D721Med (cell line): ENCODE measurements around the gene WDSUB1.

Experiments
- DNase-seq: peaks from one replicate; pipeline ENCODE4 v3.0.0; 2011; ENCODE audit warnings: low spot score; ENCODE audit not compliant: insufficient read length
- FAIRE-seq: peaks from 2 replicates; lab custom pipeline; 2011; peaks lifted over from hg19 to GRCh38; lab: Jason Lieb, UNC
- TF ChIP-seq, protein P1 (sequence below): IDR thresholded peaks from 2 replicates; pipeline ENCODE4 v1.5.1; 2012; ENCODE audit warnings: mild to moderate bottlenecking, control low read depth; ENCODE audit not compliant: insufficient read depth; ENCODE audit errors: missing control alignments

Gene WDSUB1

DNA sequence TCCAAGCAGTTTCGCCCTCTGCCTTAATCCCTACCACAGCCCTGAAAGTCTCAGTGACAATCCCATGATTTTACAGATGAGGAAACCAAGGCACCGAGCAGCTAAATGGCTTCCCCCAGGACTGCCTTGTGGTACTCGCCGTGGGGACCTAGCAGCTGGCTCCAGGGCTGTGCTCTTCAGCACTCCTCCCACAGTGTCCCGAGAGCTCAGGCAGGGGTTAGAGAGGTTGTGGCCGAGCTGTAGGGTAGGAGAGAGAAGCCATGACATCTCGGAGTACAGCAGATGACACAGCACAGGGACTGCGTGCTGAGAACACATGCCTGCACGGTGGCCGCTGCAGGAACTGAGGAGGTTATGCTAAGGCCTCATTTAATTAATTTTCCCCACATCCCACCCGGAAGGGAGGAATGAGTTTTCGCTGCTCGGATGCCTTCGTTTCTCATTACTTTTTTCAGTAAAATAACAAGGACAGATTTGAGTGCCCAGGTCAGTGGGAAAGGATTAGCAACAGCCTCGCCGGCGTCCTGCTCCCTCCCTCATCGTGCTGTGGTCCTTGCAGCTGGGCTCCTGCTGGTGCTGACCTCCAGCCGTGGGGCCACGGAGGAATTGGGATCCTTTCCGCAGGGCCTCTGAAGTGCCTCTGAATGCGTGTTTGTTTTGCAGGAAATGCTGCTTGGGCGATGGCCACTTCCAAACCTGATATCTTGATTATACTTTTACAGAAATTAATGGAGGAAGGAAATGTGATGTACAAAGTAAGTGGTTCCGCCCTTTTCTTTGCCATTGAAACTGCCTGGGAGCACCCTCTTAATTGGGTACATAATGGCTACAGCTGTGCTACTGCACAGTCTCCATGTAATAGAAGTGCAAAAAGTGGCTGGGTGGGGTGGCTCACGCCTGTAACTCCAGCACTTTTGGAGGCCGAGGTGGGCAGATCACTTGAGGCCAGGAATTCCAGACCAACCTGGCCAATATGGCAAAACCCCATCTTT is 61.2 kb downstream of the WDSUB1 start:
- DNase-seq (no peak), FAIRE-seq (no peak)
- TF ChIP-seq, protein P1, sequence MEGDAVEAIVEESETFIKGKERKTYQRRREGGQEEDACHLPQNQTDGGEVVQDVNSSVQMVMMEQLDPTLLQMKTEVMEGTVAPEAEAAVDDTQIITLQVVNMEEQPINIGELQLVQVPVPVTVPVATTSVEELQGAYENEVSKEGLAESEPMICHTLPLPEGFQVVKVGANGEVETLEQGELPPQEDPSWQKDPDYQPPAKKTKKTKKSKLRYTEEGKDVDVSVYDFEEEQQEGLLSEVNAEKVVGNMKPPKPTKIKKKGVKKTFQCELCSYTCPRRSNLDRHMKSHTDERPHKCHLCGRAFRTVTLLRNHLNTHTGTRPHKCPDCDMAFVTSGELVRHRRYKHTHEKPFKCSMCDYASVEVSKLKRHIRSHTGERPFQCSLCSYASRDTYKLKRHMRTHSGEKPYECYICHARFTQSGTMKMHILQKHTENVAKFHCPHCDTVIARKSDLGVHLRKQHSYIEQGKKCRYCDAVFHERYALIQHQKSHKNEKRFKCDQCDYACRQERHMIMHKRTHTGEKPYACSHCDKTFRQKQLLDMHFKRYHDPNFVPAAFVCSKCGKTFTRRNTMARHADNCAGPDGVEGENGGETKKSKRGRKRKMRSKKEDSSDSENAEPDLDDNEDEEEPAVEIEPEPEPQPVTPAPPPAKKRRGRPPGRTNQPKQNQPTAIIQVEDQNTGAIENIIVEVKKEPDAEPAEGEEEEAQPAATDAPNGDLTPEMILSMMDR, result no peak

DNA sequence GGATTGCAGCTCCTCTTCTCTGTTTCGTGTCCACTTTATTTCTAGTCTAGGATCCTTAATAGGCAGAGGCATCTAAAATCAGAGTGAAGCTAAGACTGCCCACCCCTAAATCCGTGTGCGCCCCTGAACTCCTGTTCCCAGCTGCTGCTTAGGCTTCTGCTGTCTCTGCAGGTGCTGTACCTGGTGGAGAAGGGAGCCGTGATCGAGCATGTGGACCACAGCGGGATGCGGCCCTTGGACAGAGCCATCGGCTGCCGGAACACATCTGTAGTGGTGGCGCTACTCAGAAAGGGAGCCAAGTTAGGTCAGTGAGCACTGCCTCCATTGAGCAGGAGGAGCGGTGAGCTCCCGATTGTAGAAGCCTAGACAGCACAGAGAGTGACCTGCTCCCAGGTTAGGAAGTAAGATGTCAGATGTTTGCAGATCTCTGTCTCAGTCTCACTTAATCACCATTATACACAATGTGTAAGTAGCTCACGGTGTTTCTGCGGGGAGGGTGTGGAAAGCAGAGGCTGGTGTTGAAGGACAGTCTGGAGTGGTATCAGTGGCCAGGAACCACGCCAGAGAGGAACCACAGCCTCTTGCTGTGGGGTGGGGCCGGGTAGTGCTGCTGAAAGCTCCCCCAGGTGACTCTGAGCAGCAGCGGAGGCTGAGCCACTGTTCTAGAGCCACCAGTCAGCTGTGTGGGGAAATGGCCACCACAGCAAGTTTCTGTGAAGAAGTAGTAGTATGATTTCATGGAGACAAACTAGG is 62.3 kb downstream of the WDSUB1 start:
- TF ChIP-seq, protein P1, result no peak
- DNase-seq, result no peak
- no peak for FAIRE-seq

DNA sequence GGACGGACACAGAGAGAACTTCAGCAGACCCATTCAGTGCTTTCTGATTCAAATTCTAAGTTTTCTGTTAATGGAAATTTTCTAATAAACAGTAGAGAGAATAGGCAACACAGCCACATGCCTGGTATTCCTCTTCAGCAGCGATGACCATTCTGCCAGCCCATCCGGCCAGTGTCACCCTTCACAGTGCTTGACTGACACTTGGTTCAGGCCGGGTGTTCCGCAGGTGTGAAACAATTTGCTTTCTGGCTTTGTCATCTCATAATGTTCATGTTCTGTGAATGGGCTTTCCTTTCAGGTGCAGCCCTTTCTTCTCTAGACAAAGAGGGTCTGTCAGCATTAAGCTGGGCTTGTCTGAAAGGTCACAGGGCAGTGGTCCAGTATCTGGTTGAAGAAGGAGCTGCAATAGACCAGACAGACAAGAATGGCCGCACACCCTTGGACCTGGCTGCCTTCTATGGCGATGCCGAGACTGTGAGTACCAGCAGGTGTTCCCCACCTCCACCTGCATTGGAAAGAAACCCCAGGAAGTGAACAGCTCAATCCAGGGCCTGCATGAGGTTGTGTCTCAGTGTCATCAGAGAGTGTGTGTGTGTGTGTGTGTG is 67.0 kb downstream of the WDSUB1 start:
- DNase-seq (no peak), FAIRE-seq (no peak)
- TF ChIP-seq, protein P1, result no peak

DNA sequence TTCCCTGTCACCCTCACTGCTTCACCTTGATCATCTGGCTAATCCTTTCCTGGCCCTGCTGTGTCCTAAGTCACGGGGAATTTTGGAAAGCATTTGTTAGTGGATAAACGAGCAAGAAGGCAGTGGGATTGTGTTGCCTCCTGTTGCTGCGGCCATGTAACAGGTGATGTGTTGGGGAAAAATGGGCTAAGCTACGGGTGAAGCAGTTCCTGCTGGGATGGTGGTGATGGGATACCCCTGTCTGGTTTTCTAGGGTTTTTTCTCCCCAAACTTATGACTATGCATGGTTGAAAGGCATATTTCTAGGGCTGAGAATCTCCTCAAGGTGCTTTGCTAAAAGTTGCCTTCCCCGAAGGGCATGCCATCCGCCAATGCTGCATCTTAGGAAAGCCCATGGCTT is 68.1 kb downstream of the WDSUB1 start:
- DNase-seq, result no peak
- no peak for FAIRE-seq
- TF ChIP-seq, protein P1, result no peak

DNA sequence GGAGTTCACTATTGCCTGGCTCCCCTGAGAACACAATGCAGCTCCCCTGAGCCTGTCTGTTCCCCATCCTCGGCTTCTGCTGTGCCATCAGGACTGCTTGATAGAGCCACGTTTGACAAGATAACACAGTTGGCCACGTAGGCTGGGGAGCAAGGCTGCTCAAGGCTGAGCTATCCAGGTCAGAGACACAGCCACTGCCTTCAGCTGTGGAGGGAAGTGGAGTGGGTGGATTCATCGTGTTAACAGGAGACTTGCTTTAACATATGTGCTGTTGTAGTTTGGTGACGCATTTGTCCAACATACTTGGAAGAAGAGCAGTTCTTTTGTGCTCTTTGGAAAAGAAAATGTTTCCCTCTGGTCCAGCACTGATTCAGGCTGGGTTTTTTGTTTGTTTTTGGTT is 68.8 kb downstream of the WDSUB1 start:
- peak; percentile 6 for DNase-seq
- TF ChIP-seq, protein P1, result no peak
- FAIRE-seq, result no peak

DNA sequence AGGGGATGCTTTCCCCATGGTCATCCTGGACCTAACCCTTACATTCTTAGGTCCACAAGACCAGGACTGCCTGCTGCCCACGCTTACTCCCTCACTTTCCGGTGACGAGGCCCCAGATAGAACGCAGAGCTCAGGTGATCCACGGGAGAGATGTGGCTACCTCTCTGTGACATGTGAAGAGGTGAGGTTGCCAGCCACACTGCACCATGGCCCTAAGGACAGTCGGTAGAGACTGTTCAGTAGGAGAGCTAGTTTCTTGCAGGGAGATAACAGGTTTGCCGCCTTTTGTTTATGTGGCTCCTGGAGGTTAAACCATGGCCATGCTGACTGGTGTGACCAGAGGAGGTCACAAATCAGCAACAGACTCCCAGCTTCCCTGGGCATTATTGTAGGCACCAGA is 71.4 kb downstream of the WDSUB1 start:
- no peak for FAIRE-seq
- TF ChIP-seq, protein P1, result no peak
- DNase-seq, result no peak
